ENCODE measurements around the gene PRSS50. TPM values are rescaled to one million over a fixed set of nuclear protein-coding genes. Genes with fewer than 3 reads are reported as not detected.
"Not testable (repeated sequence)": the region's sequence is repeated elsewhere in the genome, so short reads cannot be mapped to it uniquely, and the experiment has no call there.

The PRSS50 gene
- polyA plus RNA-seq, 1 donor from 2014 or later, result not detected

GRCh38 chr3:46706771-46707582 lies 10.7 kb downstream of the PRSS50 start:
- H3K36me3 Mint-ChIP-seq, result no peaks in the 10 kb centered on the region
- no peaks in the 10 kb centered on the region for H3K9me3 Mint-ChIP-seq
- H3K4me1 Mint-ChIP-seq, result no peaks in the 10 kb centered on the region
- H3K4me3 Mint-ChIP-seq, result no peak overlapping the region
- H3K27ac Mint-ChIP-seq, result no peak overlapping the region
- H3K27me3 Mint-ChIP-seq, result peaks cover 5% of the 10 kb centered on the region

- no peaks in the 10 kb centered on the region for H3K4me1 Mint-ChIP-seq
- no peak overlapping the region for H3K4me3 Mint-ChIP-seq
- peaks cover 10% of the 10 kb centered on the region for H3K27me3 Mint-ChIP-seq
- H3K9me3 Mint-ChIP-seq, result no peaks in the 10 kb centered on the region
- H3K27ac Mint-ChIP-seq, result peak overlapping the region in 1 of 3 donors; percentile 23
- no peaks in the 10 kb centered on the region for H3K36me3 Mint-ChIP-seq
Observed at GRCh38 chr3:46705751-46706552, 11.7 kb downstream of the PRSS50 start.

- Mint-ChIP-seq H3K27me3 (peaks cover 14% of the 10 kb centered on the region), H3K27ac (no peak overlapping the region), H3K36me3 (no peaks in the 10 kb centered on the region), H3K4me3 (no peak overlapping the region), H3K9me3 (no peaks in the 10 kb centered on the region), H3K4me1 (no peaks in the 10 kb centered on the region)
Observed at GRCh38 chr3:46705022-46705530, 12.6 kb downstream of the PRSS50 start.

- peaks cover 14% of the 10 kb centered on the region for H3K27me3 Mint-ChIP-seq
- not testable (repeated sequence) for H3K4me1 Mint-ChIP-seq, H3K27ac Mint-ChIP-seq, H3K9me3 Mint-ChIP-seq, H3K4me3 Mint-ChIP-seq, H3K36me3 Mint-ChIP-seq
Observed at GRCh38 chr3:46704346-46704745, 13.3 kb downstream of the PRSS50 start.

GRCh38 chr3:46703013-46703520 lies 14.6 kb downstream of the PRSS50 start:
- H3K36me3 Mint-ChIP-seq, result no peaks in the 10 kb centered on the region
- no peaks in the 10 kb centered on the region for H3K4me1 Mint-ChIP-seq
- no peak overlapping the region for H3K4me3 Mint-ChIP-seq
- no peaks in the 10 kb centered on the region for H3K9me3 Mint-ChIP-seq
- peaks cover 14% of the 10 kb centered on the region for H3K27me3 Mint-ChIP-seq
- H3K27ac Mint-ChIP-seq, result no peak overlapping the region

GRCh38 chr3:46702246-46703012 lies 15.2 kb downstream of the PRSS50 start:
- H3K4me1 Mint-ChIP-seq, result peaks cover 0 to 1% (median 0%) of the 10 kb centered on the region in 3 donors
- H3K27me3 Mint-ChIP-seq, result peaks cover 14% of the 10 kb centered on the region
- no peaks in the 10 kb centered on the region for H3K36me3 Mint-ChIP-seq
- H3K4me3 Mint-ChIP-seq, result peak overlapping the region in 2 of 4 donors; percentile 17 to 67
- no peaks in the 10 kb centered on the region for H3K9me3 Mint-ChIP-seq
- peak overlapping the region in 1 of 3 donors; percentile 69 for H3K27ac Mint-ChIP-seq

- Mint-ChIP-seq H3K27ac (peak within 1 kb of the TSS in 1 of 3 donors; percentile 69), H3K4me1 (peaks cover 0 to 1% (median 0%) of the 10 kb centered on the region in 3 donors), H3K27me3 (peaks cover 14% of the 10 kb centered on the region), H3K9me3 (no peaks in the 10 kb centered on the region), H3K36me3 (no peaks in the 10 kb centered on the region), H3K4me3 (peak within 1 kb of the TSS in 2 of 4 donors; percentile 33 to 67)
Observed at GRCh38 chr3:46701181-46701939, 16.3 kb downstream of the PRSS50 start, which contains the start of gene TMIE. TMIE (plus strand) TSS chr3:46701392; CDS start chr3:46701488, 96 bp downstream.

GRCh38 chr3:46700772-46701171 lies 16.9 kb downstream of the PRSS50 start:
- H3K36me3 Mint-ChIP-seq, result no peaks in the 10 kb centered on the region
- peaks cover 1 to 5% (median 4%) of the 10 kb centered on the region in 3 donors for H3K4me1 Mint-ChIP-seq
- H3K27ac Mint-ChIP-seq, result no peak overlapping the region
- H3K9me3 Mint-ChIP-seq, result no peaks in the 10 kb centered on the region
- H3K27me3 Mint-ChIP-seq, result peaks cover 13% of the 10 kb centered on the region
- no peak overlapping the region for H3K4me3 Mint-ChIP-seq

GRCh38 chr3:46699676-46700523 lies 17.8 kb downstream of the PRSS50 start:
- Mint-ChIP-seq H3K36me3 (no peaks in the 10 kb centered on the region), H3K4me3 (no peak overlapping the region), H3K4me1 (peaks cover 5 to 14% (median 10%) of the 10 kb centered on the region in 3 donors), H3K9me3 (no peaks in the 10 kb centered on the region), H3K27me3 (peaks cover 13% of the 10 kb centered on the region), H3K27ac (no peak overlapping the region)

- peaks cover 5 to 22% (median 14%) of the 10 kb centered on the region in 3 donors for H3K4me1 Mint-ChIP-seq
- peaks cover 7% of the 10 kb centered on the region for H3K27me3 Mint-ChIP-seq
- peak overlapping the region in 2 of 3 donors; percentile 78 to 82 for H3K27ac Mint-ChIP-seq
- no peaks in the 10 kb centered on the region for H3K9me3 Mint-ChIP-seq
- peak overlapping the region in 1 of 4 donors; percentile 36 for H3K4me3 Mint-ChIP-seq
- H3K36me3 Mint-ChIP-seq, result no peaks in the 10 kb centered on the region
Observed at GRCh38 chr3:46695962-46696894, 21.4 kb downstream of the PRSS50 start.

- Mint-ChIP-seq H3K9me3 (no peaks in the 10 kb centered on the region), H3K27ac (peak overlapping the region in 2 of 3 donors; percentile 14 to 78), H3K36me3 (no peaks in the 10 kb centered on the region), H3K4me3 (peak overlapping the region in 2 of 4 donors; percentile 36 to 83), H3K27me3 (peaks cover 5% of the 10 kb centered on the region), H3K4me1 (peaks cover 5 to 22% (median 14%) of the 10 kb centered on the region in 3 donors)
Observed at GRCh38 chr3:46695177-46695961, 22.3 kb downstream of the PRSS50 start.

Data from IgD-negative memory B cell (primary cell).